HG03469 (cell line): ENCODE measurements around the gene DPP9.
"Not testable (repeated sequence)": the region's sequence is repeated elsewhere in the genome, so short reads cannot be mapped to it uniquely, and the experiment has no call there.

Experiments used
- ATAC-seq: cut with Tn5 transposase; IDR thresholded peaks from one replicate; pipeline ENCODE4 v1.9.1; 2021; ENCODE audit warnings: mild to moderate bottlenecking, moderate library complexity, moderate number of reproducible peaks; ENCODE audit not compliant: unreplicated experiment

Gene DPP9

DNA sequence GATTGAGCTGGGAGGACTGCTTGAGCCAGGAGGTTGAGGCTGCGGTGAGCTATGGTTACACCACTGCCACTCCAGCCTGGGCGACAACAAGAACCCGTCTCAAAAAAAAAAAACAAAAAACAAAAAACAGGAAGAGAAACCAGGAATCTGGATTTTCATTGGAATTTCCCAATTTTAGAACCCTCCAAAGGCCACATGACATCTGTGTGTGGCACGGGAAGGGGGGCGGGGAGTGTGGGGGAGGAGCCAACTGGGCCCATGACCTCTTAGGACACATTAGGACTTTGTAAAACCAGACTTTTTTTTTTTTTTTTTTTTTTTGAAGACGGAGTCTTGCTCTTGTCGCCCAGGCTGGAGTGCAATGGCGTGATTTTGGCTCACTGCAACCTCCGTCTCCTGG lies 32.3 kb downstream of the DPP9 start:
- ATAC-seq = no peak

DNA sequence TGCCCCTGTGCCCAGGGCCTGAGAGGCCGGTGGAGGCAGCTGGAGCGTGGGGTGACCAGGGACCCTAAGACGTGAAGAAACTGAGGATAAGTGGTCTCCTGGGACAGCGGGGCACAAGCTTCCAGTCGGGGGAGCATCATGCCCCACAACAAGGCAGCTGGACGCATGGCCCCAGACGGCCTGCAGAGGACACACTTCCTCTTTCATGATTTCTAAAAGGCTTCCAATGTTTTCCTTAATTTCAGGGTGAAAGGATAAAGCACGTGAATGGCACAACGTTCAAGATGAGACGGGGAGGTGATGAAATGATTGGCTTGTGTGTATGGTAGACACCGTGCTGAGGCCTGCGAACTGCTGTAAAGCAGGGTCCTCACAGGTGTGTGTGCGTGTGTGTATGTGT lies 33.3 kb downstream of the DPP9 start:
- ATAC-seq = no peak

DNA sequence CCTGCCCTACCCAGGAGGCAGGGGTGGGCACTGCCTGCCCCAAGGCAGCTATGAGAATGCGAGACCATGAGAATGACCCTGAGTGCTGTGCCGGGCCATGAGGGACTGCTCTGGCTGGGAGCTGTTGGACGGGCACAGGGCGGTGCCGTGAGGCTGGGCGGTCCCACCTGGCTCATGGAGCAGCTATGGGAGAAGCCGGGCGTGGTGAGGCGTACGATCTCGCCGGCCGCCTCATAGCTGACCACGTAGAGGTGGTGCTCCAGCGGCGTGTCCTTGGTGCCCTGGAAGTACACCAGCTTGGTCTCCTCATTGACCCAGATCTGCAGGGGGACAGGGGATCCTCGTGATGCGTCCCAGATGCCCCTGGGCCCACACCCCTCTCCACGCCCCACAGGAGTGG lies 34.2 kb downstream of the DPP9 start:
- no peak for ATAC-seq

DNA sequence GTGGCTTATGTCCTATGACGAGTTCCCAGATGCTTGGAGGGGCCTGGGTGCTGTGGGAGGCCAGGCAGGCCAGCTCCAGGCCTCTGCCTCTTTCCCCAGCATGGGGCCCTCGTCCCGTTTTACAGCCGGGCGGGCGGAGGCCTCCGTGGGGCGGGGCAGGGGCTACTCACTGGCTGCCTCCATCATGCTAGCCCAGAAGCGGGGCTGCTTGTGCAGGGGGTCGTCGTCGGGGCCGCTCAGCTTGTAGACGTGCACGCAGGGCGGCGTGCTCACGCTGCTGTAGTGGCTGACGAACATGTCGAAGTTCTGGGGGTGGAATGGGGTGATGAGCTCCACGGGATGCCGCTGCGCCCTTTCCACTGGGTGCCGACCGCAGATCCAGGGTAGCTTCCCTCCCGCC lies 35.1 kb downstream of the DPP9 start:
- no peak for ATAC-seq

DNA sequence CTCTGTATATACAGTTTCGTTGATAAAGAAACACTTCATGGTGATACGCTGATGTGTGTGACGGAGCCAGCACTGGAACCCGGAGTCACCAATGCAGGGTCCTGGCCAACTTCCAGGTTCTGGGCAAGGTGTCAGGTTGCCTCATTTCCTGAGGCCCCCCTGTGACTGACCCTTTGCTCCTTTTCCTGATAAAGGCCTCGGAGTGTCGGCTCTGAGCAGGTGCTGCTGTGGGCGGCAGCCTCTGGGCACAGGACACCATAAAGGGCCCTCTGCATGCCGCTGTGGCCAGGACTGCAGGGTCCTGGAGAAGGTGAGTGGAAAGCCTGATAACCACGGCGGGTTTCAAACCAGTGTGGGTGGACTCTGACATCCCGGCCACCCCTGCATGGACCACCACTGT lies 36.2 kb downstream of the DPP9 start:
- no peak for ATAC-seq

DNA sequence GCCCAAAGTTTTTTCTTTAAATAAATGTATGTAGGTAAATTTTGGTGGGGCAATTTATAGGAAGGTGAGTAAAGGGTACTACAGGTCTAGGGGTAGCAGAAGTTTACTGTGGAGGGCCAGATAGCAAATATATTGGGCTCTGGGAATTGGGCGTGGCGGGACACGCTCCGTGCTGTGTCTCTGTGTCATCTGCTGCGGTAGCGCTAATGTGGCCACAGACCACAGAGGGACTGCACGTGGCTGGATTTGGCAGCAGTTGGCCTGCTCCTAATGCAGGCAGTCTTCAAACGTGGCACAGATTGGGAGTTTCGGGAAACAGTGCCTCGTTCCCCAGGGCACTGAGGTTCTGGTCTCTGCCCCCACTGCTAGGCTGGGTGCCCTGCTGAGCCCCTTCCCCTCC lies 36.9 kb downstream of the DPP9 start:
- ATAC-seq = no peak

DNA sequence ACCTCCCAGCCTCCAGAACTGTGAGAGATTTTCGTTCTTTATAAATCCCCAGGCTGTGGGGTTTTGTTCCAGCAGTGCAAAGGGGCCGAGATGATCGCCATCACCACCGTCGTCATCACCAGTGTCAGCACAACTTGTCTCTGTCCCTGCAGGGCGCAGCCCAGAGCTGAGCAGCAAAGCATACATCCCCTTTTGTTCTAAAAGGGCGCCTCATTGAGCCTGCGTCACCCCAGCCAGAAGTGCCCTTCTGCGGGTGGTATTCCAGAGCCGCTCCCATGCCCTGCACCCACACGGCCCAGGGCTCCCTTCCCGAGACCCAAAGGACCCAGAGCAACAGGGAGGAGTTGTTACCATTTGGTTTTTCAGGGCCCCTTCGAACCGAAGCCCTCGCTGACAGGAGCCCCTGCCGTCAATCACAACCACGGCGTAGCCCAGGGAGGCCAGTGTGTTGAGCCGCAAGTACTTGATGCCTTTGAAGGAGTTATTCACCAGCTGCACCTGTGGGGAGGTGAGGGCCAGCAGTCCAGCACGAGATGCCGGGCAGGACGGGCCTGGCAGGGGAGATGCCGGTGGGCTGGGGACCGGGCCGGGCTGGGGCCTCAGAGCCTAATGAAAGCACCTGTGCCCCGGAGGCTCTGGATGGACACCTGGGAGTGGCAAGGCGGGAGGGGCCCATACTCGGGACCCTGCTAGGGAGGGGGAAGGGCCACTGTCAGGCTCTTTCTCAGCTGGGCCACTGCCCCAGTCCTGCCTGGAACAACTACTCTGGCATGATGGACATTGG lies 39.1 kb downstream of the DPP9 start:
- no peak for ATAC-seq

DNA sequence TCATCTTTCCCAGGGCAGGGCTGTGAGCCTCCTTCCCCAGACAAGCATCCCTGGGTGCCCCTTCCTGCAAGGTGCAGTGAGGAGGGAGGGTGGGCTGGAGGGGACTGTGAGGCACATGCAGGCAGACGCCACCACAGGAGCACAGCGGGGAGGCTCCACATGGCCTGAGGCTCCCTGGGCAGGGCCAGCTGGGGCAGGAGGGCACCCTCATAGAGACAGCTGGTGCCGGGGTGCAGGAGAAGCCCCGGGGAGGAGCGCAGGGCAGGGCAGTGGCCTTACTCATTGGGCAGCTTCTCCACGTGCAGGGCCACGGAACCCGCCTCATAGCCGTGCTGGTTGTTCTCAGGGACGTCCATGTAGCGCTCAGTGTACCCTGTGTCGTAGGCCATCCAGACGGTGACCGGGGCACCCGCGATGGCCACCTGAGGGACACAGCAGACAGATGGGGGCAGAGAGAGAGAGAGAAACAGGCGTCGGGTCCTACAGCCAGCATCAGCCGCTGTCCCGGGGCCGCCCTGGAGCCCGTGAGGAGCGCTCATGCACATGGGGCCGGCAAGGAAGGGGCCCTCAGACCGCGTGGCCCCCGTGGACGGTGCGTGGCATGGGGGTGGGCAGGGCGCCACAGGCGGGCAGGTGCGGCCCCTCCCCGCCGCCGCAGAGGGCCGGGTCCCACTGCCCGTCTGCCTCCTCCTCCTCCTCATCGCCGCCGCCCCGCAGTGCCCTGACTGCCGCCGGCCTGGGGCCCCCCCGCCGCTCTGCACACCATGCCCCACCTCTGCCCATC lies 41.0 kb downstream of the DPP9 start:
- no peak for ATAC-seq

DNA sequence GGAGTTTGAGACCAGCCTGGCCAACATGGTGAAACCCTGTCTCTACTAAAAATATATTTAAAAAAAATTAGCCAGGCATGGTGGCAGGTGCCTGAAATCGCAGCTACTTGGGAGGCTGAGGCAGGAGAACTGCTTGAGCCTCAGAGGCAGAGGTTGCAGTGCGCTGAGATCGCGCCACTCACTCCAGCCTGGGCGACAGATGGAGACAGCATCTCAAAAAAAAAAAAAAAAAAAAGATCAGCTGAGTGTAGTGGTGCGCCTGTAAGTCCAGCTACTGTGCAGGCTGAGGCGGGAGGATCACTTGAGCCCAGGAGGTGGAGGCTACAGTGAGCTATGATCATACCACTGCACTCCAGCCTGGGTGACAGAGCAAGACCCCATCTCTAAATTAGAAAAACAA lies 43.6 kb downstream of the DPP9 start:
- ATAC-seq = not testable (repeated sequence)

DNA sequence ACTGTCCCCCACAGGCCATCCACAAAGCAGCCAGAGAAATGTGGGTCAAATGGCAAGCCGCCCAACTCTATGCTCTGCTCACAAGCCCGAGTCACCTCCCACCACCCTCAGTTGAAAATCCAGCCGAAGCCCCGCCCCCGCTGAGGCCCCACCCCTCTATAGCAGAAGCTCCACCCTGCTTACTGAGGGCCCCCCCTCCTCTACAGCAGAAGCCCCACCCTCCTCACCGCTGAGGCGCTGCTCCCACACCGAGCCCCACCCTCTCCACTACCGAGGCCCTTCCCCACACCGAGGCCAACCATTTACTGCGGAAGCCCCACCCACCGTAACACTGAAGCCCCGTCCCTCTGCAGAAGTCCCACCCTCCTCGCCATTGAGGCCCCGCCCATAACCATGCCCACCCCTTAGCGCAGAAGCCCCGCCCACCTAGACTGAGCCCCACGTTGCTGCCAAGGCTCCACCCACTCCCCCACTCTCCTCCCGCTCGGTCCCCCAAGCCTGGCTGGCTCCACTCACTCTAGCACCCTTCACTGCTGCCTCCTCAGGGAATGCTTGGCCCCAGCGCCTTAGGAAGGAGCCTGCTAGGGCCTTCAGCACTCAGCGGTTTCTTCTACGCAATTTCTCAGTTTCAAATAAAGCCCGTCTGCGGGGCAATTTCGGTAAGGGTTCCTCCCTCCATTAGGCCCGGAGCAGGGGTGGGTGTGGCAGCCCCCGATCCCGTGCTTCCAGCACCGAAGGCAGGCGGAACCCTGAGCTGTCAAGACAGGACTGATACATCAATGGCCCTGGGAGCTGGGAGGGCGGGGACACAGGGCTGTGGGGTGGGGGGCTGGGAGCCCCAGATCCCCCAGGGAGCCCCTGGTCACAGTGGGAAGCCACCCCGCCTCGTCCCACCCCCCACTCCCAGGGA lies 44.5 kb downstream of the DPP9 start:
- ATAC-seq = no peak

DNA sequence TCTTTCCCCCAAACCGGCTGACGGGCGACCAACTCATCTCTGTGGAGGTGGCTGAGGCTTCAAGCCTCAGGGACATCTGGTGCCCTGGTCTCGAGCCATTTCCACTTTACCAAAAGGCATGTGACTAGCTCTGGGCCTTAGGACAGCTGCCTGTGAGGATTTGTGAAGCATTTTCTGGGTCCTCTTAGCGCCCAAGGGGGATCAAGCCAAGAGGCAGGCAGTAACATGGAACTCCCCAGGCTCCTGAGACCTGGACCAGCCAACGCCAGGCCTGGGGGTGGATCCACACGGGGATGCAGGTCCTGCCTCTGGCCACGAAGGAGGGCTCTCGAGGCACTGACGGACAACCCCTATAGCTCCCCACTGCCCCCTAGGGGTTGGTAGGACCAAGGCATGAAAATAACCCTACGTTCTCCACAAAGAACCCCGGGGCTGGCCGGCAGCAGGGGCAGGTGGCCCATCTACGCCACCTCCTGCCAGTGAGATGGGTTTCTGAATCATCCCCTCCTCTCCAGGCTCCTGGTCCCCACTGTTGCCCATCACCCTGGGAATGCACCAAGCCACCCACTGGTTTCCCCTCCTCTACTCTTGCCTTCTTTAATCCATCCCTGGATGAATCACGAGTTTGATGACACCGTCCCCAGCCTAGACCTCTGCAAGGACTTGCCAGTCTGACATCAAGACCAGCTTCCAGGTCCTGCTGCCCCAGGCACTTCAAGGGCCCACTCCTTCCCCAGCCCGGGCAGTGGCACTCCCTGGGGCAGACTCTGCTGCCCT lies 46.5 kb downstream of the DPP9 start:
- no peak for ATAC-seq

DNA sequence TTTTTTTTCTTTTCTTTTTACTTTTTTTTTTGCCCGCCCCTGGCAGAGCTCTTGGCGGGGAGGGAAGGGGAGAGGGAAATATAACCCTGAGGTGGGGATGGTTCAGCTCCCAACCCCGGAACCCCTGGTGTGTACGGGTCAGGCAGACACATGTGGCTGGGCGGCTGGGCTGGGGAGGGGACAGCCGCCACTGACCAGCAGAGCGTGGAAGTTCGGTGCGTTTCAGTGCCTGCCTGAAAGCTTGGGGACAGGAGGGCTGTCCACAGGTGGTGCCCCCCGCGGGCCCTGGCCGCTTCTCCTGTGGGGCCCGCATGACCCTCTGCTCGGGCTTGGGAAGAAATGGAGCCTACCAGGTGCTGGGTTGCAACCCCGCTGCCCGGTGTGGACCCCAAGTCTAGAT lies 48.3 kb downstream of the DPP9 start:
- no peak for ATAC-seq

DNA sequence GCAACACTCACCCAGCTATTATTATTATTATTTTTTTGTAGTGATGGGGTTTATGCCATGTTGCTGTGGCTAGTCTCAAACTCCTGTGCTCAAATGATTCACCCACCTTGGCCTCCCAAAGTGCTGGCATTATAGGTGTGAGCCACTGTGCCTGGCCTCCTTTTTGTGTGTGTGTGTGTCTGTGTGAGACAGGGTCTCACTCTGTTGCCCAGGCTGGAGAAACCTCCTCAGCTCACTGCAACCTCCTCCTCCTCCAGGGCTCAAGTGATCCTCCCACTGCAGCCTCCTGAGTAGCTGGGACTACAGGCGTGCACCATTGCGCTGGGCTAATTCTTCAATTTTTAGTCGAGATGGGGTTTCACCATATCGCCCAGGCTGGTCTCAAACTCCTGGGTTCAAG lies 49.9 kb downstream of the DPP9 start:
- ATAC-seq = no peak

DNA sequence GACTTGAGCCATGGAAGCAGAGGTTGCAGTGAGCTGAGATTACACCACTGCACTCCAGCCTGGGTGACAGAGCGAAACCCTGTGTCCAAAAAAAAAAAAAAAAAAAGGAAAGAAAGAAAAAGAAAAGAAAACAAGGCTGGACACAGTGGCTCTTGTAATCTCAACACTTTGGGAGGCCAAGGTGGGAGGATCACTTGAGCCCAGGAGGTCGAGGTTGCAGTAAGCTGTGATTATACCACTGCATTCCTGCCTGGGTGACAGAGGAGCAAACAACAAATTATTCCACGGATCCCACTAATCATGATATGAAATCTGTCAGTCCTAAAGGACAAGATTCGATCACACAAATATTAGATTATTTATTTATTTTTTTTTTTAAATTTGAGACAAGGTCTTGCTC lies 50.4 kb downstream of the DPP9 start:
- ATAC-seq = no peak

DNA sequence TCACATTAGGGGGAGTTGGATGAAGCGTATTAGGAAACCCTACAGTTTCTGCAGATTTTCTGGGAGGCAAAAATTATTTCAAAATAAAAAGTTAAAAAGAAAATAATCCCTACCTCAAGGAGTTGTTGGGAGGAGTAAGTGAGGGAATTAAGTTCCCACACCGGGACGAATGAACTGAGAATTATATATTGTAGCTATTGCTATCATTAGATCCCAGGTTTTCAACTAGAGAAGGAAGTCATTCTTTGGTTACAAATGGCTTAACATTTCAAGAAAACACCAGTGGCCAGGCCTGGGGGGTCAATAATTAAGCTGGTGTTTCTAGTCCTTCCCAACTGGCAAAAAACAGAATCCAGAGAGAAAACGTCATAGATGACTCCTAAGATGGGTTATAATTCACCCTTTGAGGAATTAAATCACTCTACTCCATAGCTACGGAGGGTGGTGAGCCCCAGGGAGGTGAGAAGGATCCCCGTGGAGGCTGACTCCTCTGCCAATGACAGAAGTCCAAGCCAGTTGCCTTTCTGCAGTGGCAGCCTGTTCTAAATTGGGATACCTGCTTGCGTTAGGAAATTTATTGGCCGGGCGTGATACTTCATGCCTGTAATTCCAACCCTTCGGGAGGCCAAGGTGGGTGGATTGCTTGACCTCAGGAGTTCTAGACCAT lies 52.3 kb downstream of the DPP9 start:
- no peak for ATAC-seq

DNA sequence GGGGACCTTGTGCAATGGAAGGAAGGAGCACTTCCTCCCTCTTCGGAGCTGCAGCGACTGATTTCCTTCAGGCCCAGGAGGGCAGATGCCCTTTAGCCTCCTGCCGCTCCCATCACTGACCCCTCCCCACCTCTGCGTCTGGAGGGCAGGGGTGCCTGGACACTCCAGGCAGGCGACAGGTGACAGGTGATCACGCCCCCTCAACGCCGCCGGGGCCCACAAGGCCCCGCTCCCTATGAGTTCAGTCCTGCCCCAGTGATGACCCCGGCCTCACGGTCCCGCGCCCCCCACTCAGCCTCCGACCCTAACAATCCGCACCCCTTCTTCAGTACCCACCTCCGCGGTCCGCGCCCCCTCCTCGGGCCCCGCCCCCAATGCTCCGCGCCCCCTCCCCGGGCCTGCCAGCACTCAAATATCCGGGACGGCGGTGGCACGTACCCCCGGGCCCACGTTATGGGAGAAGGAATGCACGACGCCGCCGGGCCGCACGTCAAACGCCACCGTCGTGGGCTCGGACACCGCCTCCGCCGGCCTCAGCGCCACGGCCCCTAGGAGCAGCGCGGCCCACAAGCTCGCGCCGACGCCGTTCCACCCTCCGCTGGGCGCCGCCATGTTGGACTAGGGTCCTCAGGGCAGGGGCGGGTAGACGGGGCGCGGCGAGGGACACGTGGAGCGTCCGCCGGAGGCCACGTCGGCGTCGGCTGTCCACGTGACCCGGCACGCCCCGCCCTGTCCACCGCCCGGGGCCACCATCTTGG lies 53.7 kb downstream of the DPP9 start, which contains the start of gene MYDGF:
TSS of gene MYDGF (minus strand) at position 620 of the 758 bp plus-strand sequence. CDS start at position 612, 8 bp downstream.
- ATAC-seq = no peak

DNA sequence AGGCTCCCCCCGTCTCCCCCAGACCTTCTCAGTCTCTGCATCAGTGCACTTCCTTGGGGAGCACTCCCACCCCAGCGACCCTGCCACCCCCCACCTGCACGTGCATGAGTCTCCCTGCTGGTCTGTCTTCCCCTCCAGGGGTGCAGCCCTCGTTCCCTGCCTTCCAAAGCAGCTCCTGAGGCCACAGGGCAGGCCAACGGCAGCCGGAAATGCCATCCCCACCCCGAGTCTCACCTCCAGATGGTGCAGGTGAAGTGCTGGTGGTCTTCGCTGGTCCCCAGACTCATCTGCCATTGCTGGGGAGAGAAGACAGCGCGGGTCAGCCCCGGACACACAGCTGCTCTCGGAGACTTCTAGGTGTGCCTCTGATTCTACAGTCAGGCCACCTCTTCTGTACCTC lies 59.0 kb downstream of the DPP9 start:
- ATAC-seq = no peak

DNA sequence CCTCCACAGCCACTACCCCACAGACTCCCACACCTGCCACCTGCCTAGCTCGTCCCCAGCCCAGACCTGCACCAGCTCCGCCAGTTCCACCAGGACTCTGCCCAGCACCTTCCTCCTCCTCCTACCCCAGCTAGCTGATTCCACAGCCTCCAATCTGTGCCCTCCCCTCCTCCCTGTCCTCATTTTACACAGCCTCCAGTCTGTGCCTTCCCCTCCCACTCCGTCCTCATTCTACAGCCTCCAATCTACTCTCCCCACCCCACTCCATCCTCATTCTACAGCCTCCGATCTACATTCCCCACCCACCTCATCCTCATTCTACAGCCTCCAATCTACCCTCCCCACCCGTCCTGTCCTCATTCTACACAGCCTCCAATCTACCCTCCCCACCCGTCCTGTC lies 60.8 kb downstream of the DPP9 start:
- no peak for ATAC-seq

DNA sequence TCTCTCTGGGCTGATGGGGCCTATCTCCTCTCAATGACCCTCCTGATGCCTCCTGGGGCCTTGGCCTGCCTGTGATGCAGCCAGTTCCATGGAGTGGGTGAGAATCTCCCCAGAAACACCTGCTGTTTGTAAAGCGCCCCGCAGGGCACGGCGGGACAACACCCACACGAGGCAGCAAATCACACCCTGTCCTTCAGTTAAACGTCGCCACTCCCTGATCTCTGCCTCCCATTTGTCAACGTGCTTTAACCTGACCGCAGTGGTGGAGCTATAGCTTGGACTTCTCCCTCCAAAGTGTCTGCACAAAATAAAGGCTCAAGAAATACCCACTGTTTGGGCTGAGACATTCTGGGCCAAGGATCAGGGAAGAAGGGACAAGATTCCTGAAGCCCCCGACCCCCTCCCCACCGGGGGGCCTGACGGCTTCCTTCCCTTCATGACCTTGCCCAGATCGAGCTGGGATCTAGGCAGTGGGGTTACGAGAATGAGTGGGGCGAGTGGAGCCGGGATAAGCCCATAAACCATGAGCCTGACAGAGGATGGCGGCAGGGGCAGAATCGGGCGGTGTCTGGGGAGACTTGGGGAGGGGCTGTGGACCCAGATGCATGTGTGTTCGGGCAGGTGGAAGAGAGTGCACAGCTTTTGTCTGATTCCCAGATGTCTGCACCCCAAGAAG lies 61.5 kb downstream of the DPP9 start:
- no peak for ATAC-seq
